Spinal cord (tissue), 10 donors: ENCODE data around the gene RGS6. TPM values are rescaled to one million over a fixed set of nuclear protein-coding genes. Genes with fewer than 3 reads are reported as not detected.
A peak's percentile ranks its signal among the peaks of the same experiment; 100 is the strongest.

Experiments used
- DNase-seq, 6 donors: peaks; one replicate each; pipeline versions ENCODE4 v3.0.0 to v3.0.0-alpha.2; 2013 to 2015; ENCODE audit warnings: low spot score in 6 of 6, low read depth in 4 of 6
- H3K27ac ChIP-seq: one replicate; pipeline ENCODE4 v1.5.1; 2013; ENCODE audit warnings: low read depth, low read length, control low read depth
- H3K27me3 ChIP-seq: one replicate; pipeline ENCODE4 v1.6.1; 2013; ENCODE audit warnings: low read length; ENCODE audit not compliant: control insufficient read depth, insufficient read depth
- H3K36me3 ChIP-seq: one replicate; pipeline ENCODE4 v1.6.1; 2013; ENCODE audit warnings: low read length; ENCODE audit not compliant: control insufficient read depth, insufficient read depth
- H3K4me1 ChIP-seq: one replicate; pipeline ENCODE4 v1.6.1; 2013; ENCODE audit warnings: low read length; ENCODE audit not compliant: control insufficient read depth, insufficient read depth
- H3K4me3 ChIP-seq: one replicate; pipeline ENCODE4 v1.5.1; 2013; ENCODE audit warnings: low read depth, low read length, control low read depth
- H3K9me3 ChIP-seq: one replicate; pipeline ENCODE4 v1.6.1; 2013; ENCODE audit warnings: low read length; ENCODE audit not compliant: control insufficient read depth, insufficient read depth
- WGBS: methylation state at CpG from one replicate; pipeline ENCODE4 v1.1.5; 2013; ENCODE audit warnings: missing lambda C conversion rate; ENCODE audit not compliant: insufficient coverage; 5-methylcytosine and 5-hydroxymethylcytosine counted together
- polyA plus RNA-seq, 2 donors: library from polyadenylated mRNA; unstranded; fragments of 120-200 nt; gene quantifications; one replicate each; pipeline ENCODE4 v1.2.1, GENCODE V29; 2013; ENCODE audit not compliant: insufficient read length in 2 of 2
- total RNA-seq, 2 donors: library from RNA; depleted of rRNA in 1 of 2; stranded (reverse); fragments of 120-200 nt in 1 of 2; fragments of >200 nt in 1 of 2; gene quantifications; one replicate each; pipeline versions ENCODE4 v1.2.3 to v1.2.4, GENCODE V29; 2013 to 2014
- donor health status: healthy.

Gene RGS6
- total and polyA plus RNA-seq, 4 donors: 9.1 to 11.5 (median 10.3) TPM

DNA sequence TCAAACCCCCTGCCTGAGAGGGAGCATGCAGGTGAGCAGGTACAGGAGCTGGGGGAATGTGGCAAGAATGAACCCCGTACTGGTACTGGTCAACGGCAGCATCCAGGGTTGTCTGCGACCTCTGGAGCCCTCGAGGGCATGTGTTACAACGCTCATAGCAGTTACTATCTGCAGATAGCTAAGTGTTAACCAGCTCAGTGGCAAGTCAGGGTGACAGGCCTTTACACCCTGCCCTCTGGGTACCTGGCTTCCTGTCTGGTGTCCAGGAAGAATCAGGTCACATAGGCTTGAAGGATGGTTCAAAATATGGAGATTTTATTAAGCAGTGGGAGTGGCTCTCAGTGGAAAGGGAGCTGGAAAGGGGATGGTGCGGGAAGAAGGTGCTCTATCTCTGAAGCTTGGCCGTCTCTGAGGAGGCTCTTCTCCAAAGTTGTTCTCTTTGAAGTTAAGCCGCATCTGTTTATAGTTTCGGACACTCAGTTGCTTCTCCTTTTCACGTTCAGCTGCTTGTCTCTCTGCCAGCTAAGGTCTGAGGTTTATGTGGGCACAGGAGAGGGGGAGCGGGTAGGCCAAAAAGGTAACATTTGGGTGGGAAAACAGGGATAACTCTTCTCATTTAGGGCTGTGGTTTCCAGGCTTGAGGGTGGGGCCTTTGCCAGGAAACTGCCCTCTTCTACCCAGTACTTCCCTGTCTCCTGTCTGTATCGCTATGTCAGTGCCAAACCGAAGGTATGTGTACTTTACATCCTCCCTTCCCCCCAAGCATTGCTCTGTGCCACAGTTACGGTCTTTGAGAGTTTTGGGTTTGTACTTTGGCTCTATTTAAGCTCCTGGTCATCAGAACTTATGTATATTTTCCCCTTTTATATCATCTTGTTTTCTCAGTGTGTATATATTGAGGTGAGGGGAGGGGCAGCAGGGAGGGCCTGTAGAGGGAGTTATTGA is 305.8 kb downstream of the RGS6 start:
- Histone ChIP-seq H3K36me3 (no peaks in the 10 kb centered on the region), H3K9me3 (no peaks in the 10 kb centered on the region), H3K4me1 (no peaks in the 10 kb centered on the region), H3K27ac (no peak overlapping the region), H3K4me3 (no peak overlapping the region), H3K27me3 (no peaks in the 10 kb centered on the region)
- WGBS: 84% methylated on average over 10 of the region's 14 CpGs
- no peak for DNase-seq

DNA sequence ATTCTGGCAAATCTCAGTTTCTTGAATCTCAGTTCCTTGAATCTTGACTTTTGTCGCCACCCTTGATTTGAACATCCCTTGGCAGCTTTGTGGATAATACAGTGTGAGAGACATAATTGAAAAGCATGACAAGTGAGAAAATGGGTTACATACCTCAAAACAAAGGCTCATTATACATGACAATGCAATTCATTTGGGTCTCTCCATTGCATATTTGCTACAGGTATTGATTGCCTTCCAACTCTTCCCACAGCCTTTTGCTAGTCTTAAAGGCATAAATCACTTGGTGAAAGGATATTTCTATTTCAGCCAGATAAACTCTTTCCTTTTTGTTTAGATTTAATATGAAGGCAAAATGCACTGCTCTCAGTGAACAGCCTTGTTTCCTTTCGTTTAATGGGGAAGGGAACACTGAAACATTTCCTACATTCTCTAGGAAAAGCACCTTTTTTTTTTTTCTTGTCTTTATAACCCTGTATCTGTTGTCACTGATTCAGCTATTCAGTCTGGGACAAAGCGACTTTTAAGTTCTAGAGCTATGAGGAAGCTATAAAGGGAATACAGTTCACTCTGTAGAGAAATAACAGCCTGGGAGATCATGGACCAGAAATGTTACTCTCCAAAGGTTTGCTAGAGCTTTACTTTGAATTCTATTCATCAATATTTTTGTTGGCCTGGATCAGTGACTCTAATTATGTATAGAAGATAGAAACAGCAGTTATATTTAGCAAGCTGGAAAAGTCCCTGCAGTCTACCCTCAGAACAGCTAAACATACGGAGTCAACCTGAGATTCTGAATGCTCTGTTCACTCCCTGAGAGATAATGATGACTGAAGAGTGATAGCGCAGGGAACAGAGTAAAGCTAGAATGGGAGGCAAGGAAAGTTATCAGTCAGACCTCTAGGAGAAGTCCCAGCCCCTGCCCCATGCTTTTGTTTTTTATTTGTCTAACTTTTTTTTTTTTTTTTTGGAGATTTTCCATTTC is 311.4 kb downstream of the RGS6 start:
- Histone ChIP-seq H3K27me3 (no peaks in the 10 kb centered on the region), H3K4me3 (no peak overlapping the region), H3K27ac (peak overlapping the region; percentile 7), H3K4me1 (no peaks in the 10 kb centered on the region), H3K36me3 (no peaks in the 10 kb centered on the region), H3K9me3 (no peaks in the 10 kb centered on the region)
- DNase-seq: peak in 3 of 6 donors; percentile 7 to 39 (median 18)
- WGBS: 34% methylated on average over 2 of the region's 5 CpGs

DNA sequence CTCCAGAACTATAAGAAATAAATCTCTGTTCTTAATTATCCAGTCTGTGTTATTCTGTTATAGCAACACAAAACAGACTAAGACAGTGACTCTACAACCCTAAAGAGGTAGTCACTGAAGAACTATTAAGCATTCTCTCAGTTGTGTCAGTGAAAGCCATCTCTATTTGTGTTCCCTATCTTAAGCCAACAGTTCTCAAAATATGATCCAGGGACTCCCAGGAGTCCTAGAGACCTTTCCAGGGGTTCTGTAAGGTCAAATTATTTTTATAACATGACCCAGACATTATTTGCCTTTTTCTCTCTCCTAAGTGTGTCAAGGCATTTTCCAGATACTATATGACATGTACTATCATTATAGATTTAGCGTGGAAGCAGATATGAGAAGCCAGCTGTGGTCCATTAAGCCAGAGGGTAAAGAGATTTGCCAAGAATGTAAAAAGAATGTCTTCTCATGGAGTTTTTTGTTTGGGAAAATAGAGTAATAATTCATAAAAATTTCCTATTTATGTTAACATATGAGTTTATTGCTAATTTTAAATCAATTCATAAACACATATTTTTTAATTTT is 315.8 kb downstream of the RGS6 start:
- no peaks in the 10 kb centered on the region for H3K4me1 ChIP-seq
- no peaks in the 10 kb centered on the region for H3K36me3 ChIP-seq
- H3K4me3 ChIP-seq: no peak overlapping the region
- no peaks in the 10 kb centered on the region for H3K9me3 ChIP-seq
- no peak for DNase-seq
- no peaks in the 10 kb centered on the region for H3K27me3 ChIP-seq
- H3K27ac ChIP-seq: no peak overlapping the region
- WGBS: no CpG with 5 or more reads among the region's 1 CpG

DNA sequence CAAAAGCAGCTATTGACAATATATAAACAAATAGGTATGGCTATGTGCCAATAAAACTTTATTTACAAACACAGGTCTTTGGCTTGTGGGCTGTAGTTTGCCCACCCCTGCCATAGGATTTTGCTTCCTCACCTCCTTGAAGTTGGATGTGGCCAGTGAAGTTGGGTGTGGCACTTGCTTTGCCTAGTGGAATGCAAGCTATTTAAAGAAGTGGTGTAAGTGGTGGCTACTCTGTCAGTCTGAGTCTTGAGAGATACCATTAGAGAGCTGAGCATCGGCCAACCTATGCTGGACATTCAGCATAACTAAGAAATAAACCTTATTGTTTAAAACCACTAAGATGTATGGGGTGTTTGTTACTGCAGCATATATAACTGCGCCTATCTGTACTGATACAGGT is 321.3 kb downstream of the RGS6 start:
- no peak for DNase-seq
- Histone ChIP-seq H3K27ac (no peak overlapping the region), H3K4me3 (no peak overlapping the region), H3K9me3 (no peaks in the 10 kb centered on the region), H3K36me3 (no peaks in the 10 kb centered on the region), H3K4me1 (no peaks in the 10 kb centered on the region), H3K27me3 (no peaks in the 10 kb centered on the region)
- WGBS: no CpG with 5 or more reads among the region's 2 CpGs

DNA sequence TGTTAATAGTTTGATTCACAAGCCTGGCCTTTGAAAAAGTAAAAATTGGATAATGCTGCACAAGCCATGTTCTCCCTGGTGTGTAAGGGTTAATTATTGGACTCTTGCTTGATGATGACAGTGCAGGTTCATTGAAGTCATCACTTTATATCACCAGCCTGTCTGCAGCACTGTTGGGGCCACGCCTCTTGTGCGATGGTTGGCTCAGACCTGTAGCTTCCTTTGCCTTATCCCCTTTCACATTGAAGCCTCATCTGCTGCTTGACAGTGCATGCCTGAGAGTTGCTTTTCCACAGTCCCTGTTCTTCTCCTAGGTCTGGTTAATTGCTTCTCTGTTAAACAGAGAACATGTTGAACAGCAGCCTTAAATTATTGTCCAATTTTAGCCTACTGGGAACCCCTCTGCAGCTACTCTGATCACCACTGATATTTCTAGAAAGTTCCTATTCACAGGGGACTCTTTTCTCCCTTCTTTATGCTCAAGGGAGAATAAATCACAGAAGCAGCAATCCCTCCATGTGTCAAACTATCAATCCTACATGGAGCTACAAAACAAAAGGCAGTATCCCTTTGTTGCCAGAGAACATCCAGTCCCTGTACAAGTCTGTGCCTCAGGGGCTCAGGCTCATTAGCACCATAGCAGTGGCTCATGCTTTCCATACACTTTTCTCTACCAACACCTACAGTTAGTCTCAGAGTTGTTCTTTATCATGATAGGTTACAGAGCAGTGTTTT is 322.1 kb downstream of the RGS6 start:
- no peaks in the 10 kb centered on the region for H3K36me3 ChIP-seq
- no peak overlapping the region for H3K4me3 ChIP-seq
- WGBS: 58% methylated on average over 2 of the region's 2 CpGs
- no peaks in the 10 kb centered on the region for H3K9me3 ChIP-seq
- H3K27ac ChIP-seq: no peak overlapping the region
- H3K4me1 ChIP-seq: no peaks in the 10 kb centered on the region
- DNase-seq: peak in 1 of 6 donors; percentile 23
- H3K27me3 ChIP-seq: no peaks in the 10 kb centered on the region

DNA sequence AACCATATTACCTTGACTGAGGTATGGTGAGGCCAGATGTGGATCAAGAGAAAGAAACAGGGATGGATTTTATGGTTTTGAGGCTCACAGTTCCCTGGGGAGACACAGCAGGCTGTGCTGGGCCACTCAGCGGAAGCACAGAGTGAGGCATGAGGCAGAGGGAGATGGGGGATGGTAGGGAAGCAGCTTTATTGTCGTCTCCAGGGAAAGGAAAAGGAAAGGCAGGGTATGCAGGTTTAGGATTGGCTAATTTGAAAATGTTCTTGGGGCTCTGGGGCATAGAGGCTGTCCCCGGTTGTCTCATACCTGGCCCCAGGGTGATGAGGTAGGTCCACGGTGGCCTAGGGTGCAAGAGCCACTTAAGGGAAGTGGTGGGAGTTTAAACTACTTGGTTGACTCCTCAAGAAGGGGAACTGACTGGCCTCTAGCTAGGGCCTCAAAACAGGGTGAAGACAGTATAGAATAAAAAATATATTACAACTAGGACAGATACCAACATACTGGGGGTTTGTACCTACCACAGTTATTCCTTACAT is 322.8 kb downstream of the RGS6 start:
- no peak overlapping the region for H3K4me3 ChIP-seq
- H3K36me3 ChIP-seq: no peaks in the 10 kb centered on the region
- H3K9me3 ChIP-seq: no peaks in the 10 kb centered on the region
- H3K27me3 ChIP-seq: no peaks in the 10 kb centered on the region
- 59% methylated on average over 4 of the region's 4 CpGs for WGBS
- no peak overlapping the region for H3K27ac ChIP-seq
- DNase-seq: no peak
- H3K4me1 ChIP-seq: no peaks in the 10 kb centered on the region

DNA sequence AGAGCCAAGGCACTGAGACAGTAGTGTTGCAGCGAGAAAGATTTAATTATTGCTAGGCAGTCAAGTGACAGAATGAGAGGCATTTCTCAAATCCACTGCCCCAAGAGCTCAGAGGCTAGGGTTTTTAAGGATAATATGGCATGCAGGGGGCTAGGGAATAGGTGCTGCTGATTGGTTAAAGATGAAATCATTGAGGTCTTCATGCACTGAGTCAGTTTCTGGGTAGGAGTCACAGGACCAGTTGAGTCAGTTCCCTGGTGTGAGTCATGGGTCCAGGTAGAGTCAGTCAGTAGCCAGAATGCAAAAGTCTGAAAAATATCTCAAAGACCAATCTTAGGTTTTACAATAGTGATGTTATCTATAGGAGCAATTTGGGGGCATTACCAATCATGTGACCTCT is 323.8 kb downstream of the RGS6 start:
- Histone ChIP-seq H3K36me3 (no peaks in the 10 kb centered on the region), H3K4me1 (no peaks in the 10 kb centered on the region), H3K27ac (no peak overlapping the region), H3K27me3 (no peaks in the 10 kb centered on the region), H3K4me3 (no peak overlapping the region), H3K9me3 (peaks cover 1% of the 10 kb centered on the region)
- DNase-seq: no peak
- WGBS: no CpG with 5 or more reads among the region's 1 CpG

DNA sequence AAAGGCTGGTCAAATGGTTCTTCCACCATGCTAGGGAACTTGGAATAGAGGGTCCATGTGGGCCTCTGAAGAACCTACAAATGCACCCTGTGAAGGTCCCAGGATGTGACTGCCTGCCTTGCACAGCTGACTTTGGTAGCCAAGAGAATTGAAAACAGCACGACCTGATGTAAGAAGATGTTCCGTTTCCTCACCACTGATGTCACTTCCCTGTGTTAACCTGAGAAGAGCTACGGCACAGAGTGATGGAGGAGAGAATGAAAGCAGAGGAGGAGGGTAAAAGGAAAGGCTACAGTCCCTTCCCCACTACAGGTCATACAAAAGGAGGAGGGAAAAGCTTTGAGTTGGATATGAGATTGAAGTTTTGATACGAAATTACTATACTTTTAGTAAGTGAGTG is 328.8 kb downstream of the RGS6 start:
- Histone ChIP-seq H3K4me3 (no peak overlapping the region), H3K9me3 (peaks cover 1% of the 10 kb centered on the region), H3K4me1 (no peaks in the 10 kb centered on the region), H3K36me3 (no peaks in the 10 kb centered on the region), H3K27me3 (no peaks in the 10 kb centered on the region), H3K27ac (no peak overlapping the region)
- DNase-seq: no peak
- 80% methylated on average over 1 of the region's 4 CpGs for WGBS

DNA sequence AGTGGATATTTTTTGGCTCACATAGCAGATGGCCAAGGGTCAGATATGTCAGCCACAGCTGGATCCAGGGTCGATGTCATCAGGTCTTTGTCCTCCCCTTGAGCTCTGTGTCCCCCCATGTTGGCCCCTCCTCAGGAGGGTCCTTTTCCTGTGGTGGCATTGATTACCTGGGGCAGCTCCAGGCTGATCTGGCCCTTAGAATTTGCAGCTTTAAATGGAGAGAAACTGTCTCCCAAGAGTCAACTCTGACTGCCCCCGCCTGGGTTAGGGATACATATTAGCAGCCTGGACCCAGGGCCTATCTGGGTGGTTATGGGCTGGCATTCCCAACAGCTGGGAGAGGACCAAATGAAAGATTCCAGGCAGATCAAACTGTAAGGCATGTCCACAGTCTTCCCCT is 330.5 kb downstream of the RGS6 start:
- Histone ChIP-seq H3K27ac (no peak overlapping the region), H3K36me3 (no peaks in the 10 kb centered on the region), H3K27me3 (no peaks in the 10 kb centered on the region), H3K9me3 (peaks cover 1% of the 10 kb centered on the region), H3K4me1 (no peaks in the 10 kb centered on the region), H3K4me3 (no peak overlapping the region)
- 94% methylated on average over 2 of the region's 2 CpGs for WGBS
- DNase-seq: no peak
